ENCODE results near the gene DMBT1.
"Not testable (repeated sequence)": the region's sequence is repeated elsewhere in the genome, so short reads cannot be mapped to it uniquely, and the experiment has no call there.

DMBT1 gene

DNA sequence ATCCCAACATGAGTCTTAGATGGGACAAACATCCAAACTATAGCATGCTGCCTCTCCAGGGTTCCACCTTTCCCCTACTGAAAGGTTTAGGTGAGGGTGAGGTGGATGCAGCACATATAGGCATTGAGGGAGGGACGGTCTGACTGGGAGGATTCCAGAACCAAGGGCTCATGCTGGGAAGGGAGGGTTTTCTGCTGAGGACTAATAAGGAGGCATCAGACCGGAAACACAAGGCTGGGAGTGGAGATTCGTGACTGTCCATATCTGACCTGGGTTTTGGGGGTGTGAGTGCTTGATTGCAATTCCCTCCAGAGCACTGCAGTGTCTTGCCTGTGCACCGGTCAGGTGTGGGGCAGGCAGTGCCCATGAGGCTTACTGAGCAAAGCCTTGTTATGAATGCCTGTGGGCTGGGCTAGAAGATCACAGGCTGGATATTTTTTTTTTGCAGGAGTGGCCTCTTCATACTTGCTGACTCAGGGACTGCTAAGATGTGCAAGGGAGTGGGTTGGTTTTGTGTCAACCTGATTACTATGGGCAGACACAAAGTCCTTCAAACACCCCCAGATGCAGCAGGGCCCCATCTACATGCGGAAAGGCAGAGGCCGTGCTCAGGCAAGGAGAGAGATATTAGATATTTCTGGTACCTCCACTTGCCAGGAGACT lies 26.7 kb downstream of the DMBT1 start:
- DNase-seq, result no peak

DNA sequence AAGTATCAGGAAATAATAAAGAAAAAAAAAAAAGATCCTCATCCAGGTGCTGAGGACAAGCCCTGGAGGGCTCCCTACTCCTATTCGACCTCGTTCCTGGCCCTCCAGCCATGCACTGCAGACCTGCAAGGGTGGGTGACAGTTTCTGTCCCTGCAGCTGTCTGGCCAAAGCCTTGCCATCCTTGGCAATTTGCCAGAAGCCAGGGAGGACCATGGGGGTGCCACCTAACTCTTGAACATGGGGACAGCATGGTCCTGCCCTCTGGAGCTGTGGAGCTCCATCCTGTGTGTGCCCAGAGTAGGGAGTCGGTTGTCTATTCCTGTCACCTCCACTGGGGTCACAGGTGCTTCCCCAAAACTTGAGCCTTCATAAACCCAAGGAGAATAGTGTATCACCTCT lies 27.8 kb downstream of the DMBT1 start:
- DNase-seq, result no peak

GRCh38 chr10:122590153-122590552 lies 29.6 kb downstream of the DMBT1 start:
- no peak for DNase-seq

GRCh38 chr10:122591736-122592135 lies 31.2 kb downstream of the DMBT1 start:
- DNase-seq, result no peak

DNA sequence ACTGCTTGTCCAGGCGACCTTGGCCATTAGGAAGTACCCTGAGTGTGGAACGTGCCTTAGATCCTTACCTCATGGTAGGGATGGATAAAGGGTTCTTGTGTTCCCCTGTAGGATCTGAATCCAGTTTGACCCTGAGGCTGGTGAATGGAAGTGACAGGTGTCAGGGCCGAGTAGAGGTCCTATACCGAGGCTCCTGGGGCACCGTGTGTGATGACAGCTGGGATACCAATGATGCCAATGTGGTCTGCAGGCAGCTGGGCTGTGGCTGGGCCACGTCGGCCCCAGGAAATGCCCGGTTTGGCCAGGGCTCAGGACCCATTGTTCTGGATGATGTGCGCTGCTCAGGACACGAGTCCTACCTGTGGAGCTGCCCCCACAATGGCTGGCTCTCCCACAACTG lies 31.6 kb downstream of the DMBT1 start:
- DNase-seq, result no peak

GRCh38 chr10:122617476-122618270 lies 57.1 kb downstream of the DMBT1 start:
- no peak for DNase-seq

DNA sequence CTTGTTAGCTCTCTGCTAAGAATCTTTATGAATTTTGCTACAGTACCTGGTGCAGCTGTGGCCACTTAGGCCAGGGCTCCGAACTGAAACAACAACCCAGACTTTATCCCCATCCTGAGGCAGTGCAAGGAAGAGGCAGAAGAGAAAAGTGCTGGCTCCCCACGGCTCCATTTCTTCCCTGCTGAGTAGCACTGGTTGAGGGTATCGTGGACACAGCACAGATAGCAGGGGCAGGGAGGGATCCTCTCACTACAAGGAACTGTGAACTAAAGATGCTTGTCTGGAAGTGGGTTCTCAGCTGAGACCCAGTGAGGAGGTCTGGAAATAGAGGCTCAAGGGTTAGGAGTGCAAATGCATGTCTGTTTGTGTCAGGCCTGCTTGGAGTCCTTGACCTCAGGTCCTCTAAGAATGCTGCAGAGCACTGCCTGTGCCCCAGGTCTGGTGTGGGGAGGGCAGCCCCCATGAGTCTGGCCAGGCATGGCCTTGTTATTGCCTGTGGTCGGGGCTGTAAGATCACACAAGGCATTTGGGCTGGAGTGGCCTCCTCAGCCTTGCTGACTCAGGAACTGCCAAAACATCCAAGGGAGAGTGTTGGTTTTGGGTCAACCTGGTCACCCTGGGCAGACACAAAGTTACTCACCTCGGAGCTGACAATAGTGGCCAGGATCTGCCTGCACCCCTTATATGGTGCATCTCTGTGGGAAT lies 58.1 kb downstream of the DMBT1 start:
- no peak for DNase-seq

DNA sequence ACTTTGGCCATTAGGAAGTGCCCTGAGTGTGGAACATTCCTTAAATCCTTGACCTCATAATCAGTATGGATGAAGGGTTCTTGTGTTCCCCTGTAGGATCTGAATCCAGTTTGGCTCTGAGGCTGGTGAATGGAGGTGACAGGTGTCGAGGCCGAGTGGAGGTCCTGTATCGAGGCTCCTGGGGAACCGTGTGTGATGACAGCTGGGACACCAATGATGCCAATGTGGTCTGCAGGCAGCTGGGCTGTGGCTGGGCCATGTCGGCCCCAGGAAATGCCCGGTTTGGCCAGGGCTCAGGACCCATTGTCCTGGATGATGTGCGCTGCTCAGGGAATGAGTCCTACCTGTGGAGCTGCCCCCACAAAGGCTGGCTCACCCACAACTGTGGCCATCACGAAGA lies 60.4 kb downstream of the DMBT1 start:
- DNase-seq, result not testable (repeated sequence)

DNA sequence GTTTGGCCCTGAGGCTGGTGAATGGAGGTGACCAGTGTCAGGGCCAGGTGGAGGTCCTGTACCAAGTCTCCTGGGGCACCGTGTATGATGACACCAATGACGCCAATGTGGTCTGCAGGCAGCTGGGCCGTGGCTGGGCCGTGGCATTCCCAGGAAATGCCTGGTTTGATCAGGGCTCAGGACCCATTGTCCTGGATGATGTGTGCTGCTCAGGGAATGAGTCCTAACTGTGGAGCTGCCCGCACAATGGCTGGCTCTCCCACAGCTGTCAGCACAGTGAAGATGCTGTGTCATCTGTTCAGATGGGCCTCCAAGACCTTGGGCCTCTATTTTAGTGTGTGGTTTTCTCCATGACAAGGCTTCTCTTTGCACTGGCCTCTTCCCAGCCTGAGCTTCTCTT lies 64.0 kb downstream of the DMBT1 start:
- no peak for DNase-seq

DNA sequence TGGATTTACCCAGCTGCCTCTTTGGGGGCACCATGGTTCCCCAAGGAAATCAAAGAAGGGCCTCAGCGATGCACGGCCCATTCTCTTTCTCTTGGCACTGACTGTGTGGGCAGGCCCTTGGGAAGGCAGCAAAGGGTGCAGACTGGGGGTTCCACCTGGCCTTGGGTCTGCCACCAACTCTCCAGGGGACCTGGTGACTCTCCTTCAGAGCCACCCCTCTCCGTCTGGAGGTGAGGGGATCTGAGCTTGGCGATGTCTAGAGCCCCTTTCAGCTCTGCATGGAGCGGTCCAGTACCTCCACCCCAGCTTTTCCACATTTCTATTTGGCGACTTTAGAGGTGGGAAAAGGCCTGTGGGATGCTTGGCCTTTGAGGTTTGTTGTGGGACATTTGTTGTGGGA lies 70.0 kb downstream of the DMBT1 start:
- DNase-seq, result no peak

DNA sequence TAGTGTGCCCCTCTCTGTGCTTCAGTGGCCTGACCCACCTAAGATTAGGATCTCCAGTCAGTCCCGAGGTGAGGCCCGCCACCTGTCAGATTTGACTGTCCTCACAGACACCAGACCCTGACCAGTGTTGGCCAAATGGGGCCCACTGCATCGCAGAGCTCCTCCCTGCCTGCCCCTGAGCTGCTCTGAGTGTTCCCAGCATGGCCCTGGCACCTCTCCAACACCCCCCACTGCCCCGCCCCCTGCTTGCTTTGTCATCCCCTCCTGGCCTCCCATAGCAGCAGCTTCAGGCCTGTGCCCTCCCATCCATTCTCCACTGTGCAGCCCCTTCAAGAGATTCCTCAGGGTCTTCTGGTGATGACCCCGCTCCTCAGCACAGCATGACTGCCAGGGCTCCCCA lies 71.5 kb downstream of the DMBT1 start:
- DNase-seq, result no peak

DNA sequence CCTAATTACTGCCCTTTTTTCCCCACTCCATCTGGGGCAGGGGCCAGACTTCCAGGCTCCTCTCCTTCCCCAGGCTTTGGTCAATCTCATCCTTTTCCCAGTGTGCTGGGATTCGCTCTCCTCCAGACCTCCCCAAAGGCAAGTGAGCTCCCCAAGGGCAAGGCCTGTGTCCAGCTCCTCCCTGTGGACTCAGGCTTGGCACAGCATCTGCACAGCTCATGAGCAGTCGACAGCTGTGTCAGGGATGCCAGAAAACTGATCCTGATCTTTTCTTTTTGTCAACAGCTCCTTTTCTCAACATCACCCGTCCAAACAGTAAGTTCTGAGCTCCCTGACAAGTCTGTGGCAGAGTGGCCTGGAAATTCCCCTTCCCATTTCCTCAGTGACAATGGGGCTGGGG lies 72.0 kb downstream of the DMBT1 start:
- no peak for DNase-seq

DNA sequence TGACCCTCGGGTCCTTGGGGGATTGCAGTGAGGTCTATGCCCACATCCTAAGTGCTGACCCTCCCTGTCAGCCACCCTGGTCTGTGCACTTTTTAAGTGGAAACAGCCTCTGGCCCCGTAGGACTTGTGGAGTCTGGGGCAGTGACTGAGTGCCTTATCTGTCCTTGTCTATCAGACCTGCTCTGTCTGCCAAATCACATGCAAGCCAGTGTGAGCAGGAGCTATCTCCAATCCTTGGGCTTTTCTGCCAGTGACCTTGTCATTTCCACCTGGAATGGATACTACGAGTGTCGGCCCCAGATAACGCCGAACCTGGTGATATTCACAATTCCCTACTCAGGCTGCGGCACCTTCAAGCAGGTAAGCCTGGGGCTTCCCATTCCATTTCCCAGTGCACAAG lies 76.4 kb downstream of the DMBT1 start:
- no peak for DNase-seq

- DNase-seq, result no peak
Observed at GRCh38 chr10:122637376-122637775, 76.8 kb downstream of the DMBT1 start.

DNA sequence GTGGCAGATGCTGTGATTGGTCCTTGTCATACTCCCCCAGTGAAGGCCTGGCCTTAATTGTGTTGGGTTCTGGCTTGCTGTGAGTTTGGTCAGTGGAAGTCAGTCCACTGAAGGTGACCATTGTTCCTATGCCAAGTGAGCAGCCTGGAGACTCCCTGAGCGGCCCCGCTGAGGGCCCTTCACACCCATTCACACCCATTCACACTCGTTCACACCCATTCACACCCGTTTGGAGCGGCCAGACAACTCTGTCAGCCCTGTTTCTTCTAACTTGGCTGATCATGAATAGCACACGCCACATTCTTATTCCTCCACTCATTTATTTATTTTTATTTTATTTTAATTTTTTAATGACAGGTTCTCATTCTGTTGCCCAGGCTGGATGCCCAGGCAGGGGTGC lies 77.6 kb downstream of the DMBT1 start:
- DNase-seq, result no peak

DNA sequence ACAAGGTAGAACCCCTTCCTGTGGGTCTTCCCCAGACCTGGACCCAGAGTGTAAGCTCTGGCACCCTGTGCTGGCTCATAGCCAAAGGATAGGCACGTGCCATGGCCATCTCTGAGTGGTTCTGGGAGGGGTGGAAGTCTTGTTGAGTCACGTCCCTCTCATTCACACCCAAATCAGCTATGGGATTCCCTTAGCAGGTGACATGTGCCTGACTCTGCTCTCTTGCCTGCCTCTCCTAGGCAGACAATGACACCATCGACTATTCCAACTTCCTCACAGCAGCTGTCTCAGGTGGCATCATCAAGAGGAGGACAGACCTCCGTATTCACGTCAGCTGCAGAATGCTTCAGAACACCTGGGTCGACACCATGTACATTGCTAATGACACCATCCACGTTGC lies 79.2 kb downstream of the DMBT1 start:
- DNase-seq, result no peak

GRCh38 chr10:122640921-122641320 lies 80.4 kb downstream of the DMBT1 start:
- no peak for DNase-seq

DNA sequence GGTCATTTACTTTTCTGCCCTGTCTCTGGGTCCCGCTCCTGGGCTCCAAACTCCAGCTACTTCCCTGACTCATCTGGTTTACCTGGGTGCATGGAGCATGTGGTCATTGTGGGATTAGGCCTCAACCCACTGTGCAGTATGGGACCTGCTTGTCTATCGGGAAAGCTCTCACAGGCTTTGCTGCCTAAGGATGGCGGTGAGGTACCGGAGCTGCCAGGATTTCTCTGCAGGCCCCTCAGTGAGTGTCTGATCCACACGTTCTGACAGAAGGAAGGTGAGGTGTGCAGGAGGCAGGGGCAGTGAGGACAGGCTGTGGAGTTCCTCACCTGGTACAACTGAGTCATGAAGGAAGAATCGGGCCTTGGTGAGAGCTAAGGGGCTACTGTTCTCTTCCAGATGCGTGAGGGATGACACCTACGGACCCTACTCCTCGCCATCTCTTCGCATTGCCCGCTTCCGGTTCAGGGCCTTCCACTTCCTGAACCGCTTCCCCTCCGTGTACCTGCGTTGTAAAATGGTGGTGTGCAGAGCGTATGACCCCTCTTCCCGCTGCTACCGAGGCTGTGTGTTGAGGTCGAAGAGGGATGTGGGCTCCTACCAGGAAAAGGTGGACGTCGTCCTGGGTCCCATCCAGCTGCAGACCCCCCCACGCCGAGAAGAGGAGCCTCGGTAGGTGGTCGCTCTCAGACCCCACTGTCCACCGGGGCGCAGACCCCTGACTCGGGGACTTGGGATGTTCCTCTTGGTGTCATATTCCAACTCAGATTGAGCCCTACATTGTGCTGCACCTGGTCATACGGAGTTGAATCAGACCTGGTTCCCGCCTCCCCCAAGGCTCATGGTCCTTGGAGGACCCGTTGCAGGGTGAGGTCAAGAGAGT lies 82.4 kb downstream of the DMBT1 start:
- DNase-seq, result no peak

GRCh38 chr10:122643931-122644534 lies 83.5 kb downstream of the DMBT1 start:
- DNase-seq, result no peak

DNA sequence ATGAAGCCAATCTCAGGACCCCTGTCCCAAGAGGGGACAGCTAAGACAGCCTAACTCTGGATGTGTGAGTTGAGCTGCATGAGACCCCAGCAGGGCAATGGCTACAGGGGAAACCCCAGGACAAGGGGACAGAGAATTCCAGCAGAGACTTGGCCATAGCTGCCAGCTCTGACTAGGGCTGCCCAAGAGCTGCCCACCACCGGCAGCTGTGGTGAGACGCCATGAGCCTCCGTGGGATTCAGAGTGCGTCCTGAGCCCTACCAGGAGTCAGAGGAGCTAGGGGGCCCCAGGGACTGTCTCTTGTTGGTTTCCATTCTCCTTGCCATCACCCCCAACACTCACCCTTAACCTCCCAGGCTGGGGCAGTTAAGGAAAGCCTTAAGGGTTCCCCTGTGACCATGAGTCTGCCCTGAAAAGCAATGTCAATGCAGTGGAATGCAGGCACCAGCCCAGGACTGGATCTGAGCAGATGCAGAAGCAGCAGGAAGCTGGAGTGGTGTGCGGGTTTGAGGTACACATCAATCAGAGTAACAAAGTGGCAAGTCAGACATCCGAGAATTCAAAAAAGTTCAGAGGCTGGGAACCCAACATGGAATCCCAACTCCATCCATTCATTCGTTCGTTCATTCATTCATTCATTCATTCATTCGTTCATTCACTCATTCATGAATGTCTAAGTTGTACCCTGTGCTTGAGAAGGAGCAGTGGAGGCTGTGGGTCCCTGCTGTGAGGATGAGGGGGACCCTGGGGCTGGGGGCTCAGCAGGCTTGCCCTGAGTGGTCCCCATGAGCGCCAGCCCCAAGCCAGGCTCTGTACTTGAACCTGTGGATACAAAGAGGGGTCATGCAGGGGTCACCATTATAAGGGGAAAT lies 86.2 kb downstream of the DMBT1 start:
- DNase-seq, result no peak

DNA sequence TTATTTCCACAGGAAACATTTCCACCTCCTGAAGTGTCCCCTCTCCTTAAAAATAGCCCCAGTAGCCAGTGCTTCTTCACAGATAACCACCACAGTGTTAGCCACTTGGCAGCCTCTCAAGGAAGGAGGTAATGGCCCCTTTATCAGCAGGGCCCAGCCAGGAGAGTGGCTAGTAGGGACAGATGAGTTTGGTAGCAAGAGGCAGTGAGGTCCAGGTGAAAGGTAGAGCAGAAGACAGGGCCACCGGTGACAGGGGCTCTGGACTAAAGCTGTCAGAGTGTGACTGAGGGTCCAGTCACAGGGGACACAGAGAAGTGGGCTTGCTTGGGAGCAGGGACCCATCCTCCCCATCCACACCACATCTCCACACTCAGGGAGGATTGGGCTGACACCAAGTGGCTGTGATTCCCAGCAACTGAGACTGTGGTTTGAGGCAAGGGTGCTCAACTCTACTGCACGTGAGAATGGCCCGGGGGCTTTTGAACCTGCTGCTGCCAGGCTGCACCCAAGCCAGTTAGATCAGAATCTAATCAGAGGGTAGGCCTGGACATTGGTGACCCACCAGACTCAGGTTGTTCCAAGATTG lies 86.9 kb downstream of the DMBT1 start:
- DNase-seq, result no peak

Measured in activated CD4-positive, alpha-beta T cell treated with anti-CD3 and anti-CD28 coated beads for 1 hour (primary cell).